Calu3 (cell line): Measurements from ENCODE around the gene PPP4C. TPM values are rescaled to one million over a fixed set of nuclear protein-coding genes. Genes with fewer than 3 reads are reported as not detected.

Experiments
- BruUV-seq: library from RNA; stranded (reverse); fragments of 400-500 nt; replicated peaks from 2 replicates; lab custom pipeline; 2021; lab: Mats Ljungman, UMichigan
- CTCF ChIA-PET: fragments of 300-600 bp; sonication (Branson Sonifier 250); formaldehyde crosslinking; loops from one replicate; lab custom pipeline; 2022; ENCODE audit warnings: antibody characterized with exemption; lab: Charles Lee
- DNase-seq: peaks from one replicate; pipeline ENCODE4 v3.0.0; 2022
- H3K27ac Mint-ChIP-seq: one replicate; pipeline ENCODE4 v1.8.0; 2022; ENCODE audit warnings: mixed read lengths; ENCODE audit not compliant: unreplicated experiment
- H3K27me3 Mint-ChIP-seq: one replicate; pipeline ENCODE4 v1.8.0; 2022; ENCODE audit warnings: mixed read lengths; ENCODE audit not compliant: unreplicated experiment
- H3K36me3 Mint-ChIP-seq: one replicate; pipeline ENCODE4 v1.8.0; 2022; ENCODE audit warnings: mild to moderate bottlenecking, moderate library complexity, mixed read lengths; ENCODE audit not compliant: insufficient read depth, unreplicated experiment
- H3K4me1 Mint-ChIP-seq: one replicate; pipeline ENCODE4 v1.8.0; 2022; ENCODE audit warnings: mild to moderate bottlenecking, low read depth, mixed read lengths; ENCODE audit not compliant: unreplicated experiment
- H3K4me3 Mint-ChIP-seq: one replicate; pipeline ENCODE4 v1.8.0; 2022; ENCODE audit warnings: mild to moderate bottlenecking, low read depth, moderate library complexity, mixed read lengths; ENCODE audit not compliant: unreplicated experiment
- H3K9me3 Mint-ChIP-seq: one replicate; pipeline ENCODE4 v1.8.0; 2022; ENCODE audit warnings: low read depth, mixed read lengths; ENCODE audit not compliant: unreplicated experiment
- CTCF ChIP-seq: fragments of 200-600 bp; IDR thresholded peaks from one replicate; pipeline ENCODE4 v1.8.0; 2022; ENCODE audit warnings: antibody characterized with exemption; ENCODE audit not compliant: unreplicated experiment
- intact Hi-C: fragments of 100-400 bp; cut with micrococcal nuclease; formaldehyde crosslinking; loops from one replicate; pipeline ENCODE4 v1.10.0; 2022; ENCODE audit not compliant: unreplicated experiment
- total RNA-seq: library from RNA; stranded (reverse); gene quantifications from 2 replicates; pipeline ENCODE4 v1.2.3, GENCODE V29; 2022

The PPP4C gene
- total RNA-seq, 1 experiment from 2014 or later: 184 TPM

DNA sequence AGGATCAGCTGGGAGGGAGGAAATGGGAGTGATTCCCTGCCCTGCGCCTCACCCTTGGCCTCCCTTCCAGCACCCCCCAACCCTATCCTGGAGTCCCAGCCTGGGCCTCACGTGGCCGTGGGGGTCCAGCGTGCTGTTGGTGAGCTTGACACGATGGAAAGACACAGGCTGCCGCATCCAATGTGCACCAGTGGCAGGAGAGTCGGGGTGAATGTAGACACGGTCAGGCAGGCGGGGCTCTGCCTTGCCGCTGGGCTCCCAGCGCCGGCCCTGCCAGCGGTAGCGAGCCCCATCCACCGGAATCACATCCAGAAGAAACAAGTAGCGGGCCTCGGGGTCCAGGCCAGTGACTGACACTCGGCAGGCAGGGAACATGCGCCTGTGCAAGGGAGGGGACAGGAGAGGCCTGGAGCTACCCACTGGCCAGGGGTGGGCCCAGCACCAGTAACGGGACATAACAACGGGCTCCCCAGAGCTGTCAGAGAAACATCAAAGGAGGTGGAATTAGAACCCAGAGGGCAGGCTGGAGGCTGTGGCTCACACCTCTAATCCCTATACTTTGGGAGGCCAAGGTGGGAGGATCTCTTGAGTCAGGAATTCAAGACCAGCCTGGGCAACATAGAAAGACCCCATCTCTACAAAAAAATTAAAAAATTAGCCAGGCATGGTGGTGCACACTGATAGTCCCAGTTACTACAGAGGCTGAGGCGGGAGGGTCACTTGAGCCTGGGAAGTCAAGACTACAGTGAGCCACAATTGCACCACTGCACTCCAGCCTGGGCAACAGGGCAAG, 13.2 kb downstream of the PPP4C start:
- CTCF ChIA-PET: interaction anchor here (1.7 kb wide), 1 partner anchor 23 kb away, joined by 6 read pairs; no protein-coding TSS in a partner anchor
- TF ChIP-seq CTCF: no peak
- Mint-ChIP-seq H3K27ac (peak overlapping the region; percentile 67), H3K4me1 (peaks cover 48% of the 10 kb centered on the region), H3K4me3 (no peak overlapping the region), H3K27me3 (no peaks in the 10 kb centered on the region), H3K36me3 (peaks cover 65% of the 10 kb centered on the region), H3K9me3 (no peaks in the 10 kb centered on the region)
- intact Hi-C loops: no loop called here
- no TSS peak for BruUV-seq
- no peak for DNase-seq

DNA sequence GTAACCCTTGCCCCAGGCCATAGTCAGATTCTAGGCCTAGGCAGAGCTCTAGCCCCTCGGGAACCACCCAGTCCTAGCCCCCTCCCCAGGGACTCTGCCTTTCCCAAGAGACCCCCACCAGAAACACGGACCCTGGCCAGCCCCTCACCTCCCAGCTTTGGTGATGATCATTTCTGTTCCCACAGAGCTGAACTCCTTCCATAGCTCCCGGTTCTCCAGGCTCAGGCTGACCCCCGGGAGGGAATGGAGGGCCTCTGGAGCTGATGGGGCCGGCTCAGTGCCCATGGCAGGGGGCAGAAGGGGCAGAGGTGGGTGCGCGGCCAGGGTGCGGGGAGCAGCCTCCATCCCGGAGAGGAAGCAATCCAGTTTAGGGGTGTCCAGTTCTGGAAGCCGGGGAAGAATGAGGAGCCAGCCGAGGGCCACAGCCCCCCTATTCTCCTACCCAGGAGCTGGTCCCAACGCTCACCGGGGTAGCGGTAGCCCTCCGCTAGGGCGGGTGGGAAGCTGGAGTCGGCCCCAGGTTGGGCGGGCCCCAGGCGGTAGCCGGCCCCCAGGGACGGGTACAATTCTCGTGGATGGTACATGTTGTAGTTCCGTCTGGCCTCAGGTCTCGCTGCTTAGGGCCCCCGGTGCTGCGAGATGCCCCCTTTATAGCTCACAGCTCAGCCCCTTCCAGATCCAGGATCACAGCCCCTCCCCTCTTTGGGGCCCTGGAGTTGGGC, 15.0 kb downstream of the PPP4C start:
- no peak for TF ChIP-seq CTCF
- H3K27ac Mint-ChIP-seq: peak overlapping the region; percentile 67
- no peak for DNase-seq
- H3K36me3 Mint-ChIP-seq: peaks cover 76% of the 10 kb centered on the region
- peaks cover 59% of the 10 kb centered on the region for H3K4me1 Mint-ChIP-seq
- no TSS peak for BruUV-seq
- no peaks in the 10 kb centered on the region for H3K9me3 Mint-ChIP-seq
- CTCF ChIA-PET: interaction anchor here (0.6 to 2.5 kb wide), 4 partner anchors 12 to 490 kb away, joined by 3 to 9 read pairs (median 6); partner anchors contain the start of gene PPP4C
- intact Hi-C loops: no loop called here
- no peaks in the 10 kb centered on the region for H3K27me3 Mint-ChIP-seq
- H3K4me3 Mint-ChIP-seq: peak overlapping the region; percentile 85

GRCh38 chr16:30091474-30092372, 15.9 kb downstream of the PPP4C start, which contains the start of gene TBX6:
TBX6 (minus strand) TSS chr16:30091924; CDS start chr16:30091193, 731 bp downstream.
- peaks cover 59% of the 10 kb centered on the region for H3K4me1 Mint-ChIP-seq
- intact Hi-C loops: no loop called here
- H3K36me3 Mint-ChIP-seq: peaks cover 76% of the 10 kb centered on the region
- peak; percentile 98 for DNase-seq
- no peaks in the 10 kb centered on the region for H3K9me3 Mint-ChIP-seq
- peak within 1 kb of the TSS; percentile 85 for H3K4me3 Mint-ChIP-seq
- H3K27ac Mint-ChIP-seq: peak within 1 kb of the TSS; percentile 94
- CTCF ChIA-PET: interaction anchor here (0.6 to 2.7 kb wide), 24 partner anchors 12 to 543 kb away, joined by 3 to 20 read pairs (median 4); partner anchors contain the start of genes ALDOA, CD2BP2, CORO1A and GDPD3
- peak; percentile 93 for TF ChIP-seq CTCF
- no TSS peak for BruUV-seq
- H3K27me3 Mint-ChIP-seq: no peaks in the 10 kb centered on the region
